Epithelial cell of esophagus (primary cell): ENCODE results near the gene AGK.
A peak's percentile ranks its signal among the peaks of the same experiment; 100 is the strongest.

Experiments used
- DNase-seq: peaks from one replicate; pipeline ENCODE4 v3.0.0; 2010; ENCODE audit warnings: low read depth
- H3K4me3 ChIP-seq: 2 replicates; pipeline ENCODE4 v1.5.1; 2011; ENCODE audit warnings: mild to moderate bottlenecking, low read length, control low read depth
- CTCF ChIP-seq: IDR thresholded peaks from 2 replicates; pipeline ENCODE4 v1.5.1; 2011; ENCODE audit warnings: low read depth, mild to moderate bottlenecking, low read length, control low read depth, inconsistent platforms; ENCODE audit not compliant: insufficient read depth; ENCODE audit errors: missing control alignments

The AGK gene

DNA sequence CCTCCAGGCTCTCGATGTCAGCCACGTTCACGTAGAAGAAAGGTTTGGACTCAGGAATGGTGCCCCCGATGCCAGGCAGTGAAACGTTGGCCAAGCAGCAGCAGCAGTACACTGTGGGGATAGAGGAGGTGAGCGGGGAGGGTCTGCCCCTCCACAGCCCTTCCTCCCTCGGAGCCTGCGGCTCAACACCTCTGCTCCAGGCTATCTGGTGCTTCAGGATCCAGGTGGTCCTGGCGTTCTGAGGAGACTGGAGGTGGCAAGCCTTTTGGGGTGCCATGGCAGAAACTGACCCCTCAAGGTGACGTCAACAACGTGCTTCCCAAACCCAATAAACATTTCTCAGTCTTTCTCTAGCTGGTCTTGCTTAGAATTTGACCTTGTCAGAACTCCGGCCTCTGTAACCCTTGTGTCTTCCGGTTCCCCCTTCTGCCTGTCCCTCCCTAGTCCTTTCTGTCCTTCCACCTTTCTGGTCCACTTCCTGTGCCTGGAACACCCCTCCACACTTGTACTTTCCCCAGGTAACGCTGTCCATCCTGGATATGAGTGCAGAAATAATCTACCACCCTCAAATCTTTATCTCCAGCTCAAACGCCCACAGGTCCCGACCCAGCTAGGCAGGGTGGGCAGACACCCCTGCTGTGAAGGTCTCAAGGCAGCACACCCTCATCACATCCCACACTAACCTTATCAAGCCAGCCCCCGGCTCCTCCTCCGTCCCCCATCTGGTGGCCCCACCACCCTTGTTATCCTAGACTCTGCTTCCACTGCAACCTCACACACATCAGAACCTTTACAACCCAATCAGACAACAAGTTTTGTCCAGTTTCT, 114.2 kb downstream of the AGK start:
- H3K4me3 ChIP-seq = no peak overlapping the region
- TF ChIP-seq CTCF = no peak
- no peak for DNase-seq

GRCh38 chr7:141666071-141666470, 114.9 kb downstream of the AGK start:
- DNase-seq = no peak
- H3K4me3 ChIP-seq = no peak overlapping the region
- TF ChIP-seq CTCF = no peak

DNA sequence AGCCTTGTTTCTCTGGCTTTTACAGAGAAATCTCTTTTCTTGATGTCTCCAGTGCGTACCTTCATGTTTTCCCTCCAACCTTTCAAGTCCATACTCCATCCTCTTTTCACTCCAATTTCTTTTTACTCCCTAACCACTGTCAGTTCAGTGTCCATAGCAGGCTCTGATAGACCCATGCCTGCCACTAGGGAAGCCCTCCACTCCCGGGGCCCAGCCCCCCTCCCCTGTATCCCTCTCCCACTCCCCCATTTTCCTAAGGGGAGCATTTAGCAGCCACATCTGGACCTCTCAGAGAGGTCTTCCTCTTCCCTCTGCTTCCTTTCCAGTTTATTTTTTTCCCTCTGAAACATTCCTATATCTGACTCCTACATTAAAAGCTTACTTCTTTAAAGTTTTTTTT, 117.6 kb downstream of the AGK start:
- TF ChIP-seq CTCF = no peak
- H3K4me3 ChIP-seq = no peak overlapping the region
- no peak for DNase-seq

GRCh38 chr7:141671705-141672496, 120.7 kb downstream of the AGK start:
- no peak overlapping the region for H3K4me3 ChIP-seq
- DNase-seq = peak; percentile 36
- TF ChIP-seq CTCF = no peak

DNA sequence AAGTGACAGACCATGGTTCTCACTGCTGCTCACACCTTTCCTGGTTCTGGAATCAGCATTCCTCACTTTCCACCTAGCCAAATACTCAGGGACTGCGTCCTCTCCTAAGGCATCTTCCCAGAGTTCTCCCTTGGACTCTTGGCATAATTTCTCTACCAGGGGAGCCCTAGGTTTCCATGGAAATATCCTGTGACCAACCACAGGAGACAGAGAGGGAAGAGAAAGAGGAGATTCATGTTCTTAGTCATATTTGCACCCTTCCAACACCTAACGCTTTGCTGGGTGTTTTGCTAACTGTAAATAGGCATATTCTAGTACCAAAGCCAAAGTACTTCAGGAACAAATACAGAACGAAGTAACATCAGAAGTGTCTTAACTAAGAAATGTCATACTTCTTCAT, 122.1 kb downstream of the AGK start:
- no peak for TF ChIP-seq CTCF
- no peak for DNase-seq

GRCh38 chr7:141674171-141674671, 123.0 kb downstream of the AGK start:
- peak; percentile 92 for DNase-seq

More for the DNA sequence above, 122.1 kb downstream of the AGK start:
- no peak overlapping the region for H3K4me3 ChIP-seq

More at GRCh38 chr7:141674171-141674671, 123.0 kb downstream of the AGK start:
- TF ChIP-seq CTCF = no peak
- no peak overlapping the region for H3K4me3 ChIP-seq
